Measurements from ENCODE around the gene GOLGA1. TPM values are rescaled to one million over a fixed set of nuclear protein-coding genes. Genes with fewer than 3 reads are reported as not detected.

GOLGA1 gene
- polyA plus RNA-seq, 1 donor (not counting 4 experiments of a cell fraction or from before 2014, with no cell fraction given) = 7.4 TPM

GRCh38 chr9:124932333-124932732, 8.6 kb downstream of the GOLGA1 start:
- Histone ChIP-seq H3K27me3 (ENCODE audit: control insufficient read depth, extremely low read depth, insufficient read depth, low read length) (no peaks in the 10 kb centered on the region), H3K36me3 (ENCODE audit: control insufficient read depth in 2 of 2, extremely low read depth in 1 of 2, insufficient read depth in 2 of 2, low read length in 2 of 2) (peaks cover 0 to 5% of the 10 kb centered on the region in 2 experiments), H3K4me2 (ENCODE audit: control insufficient read depth, extremely low read depth, insufficient read depth, low read depth, low read length) (no peak overlapping the region), H4K20me1 (ENCODE audit: control insufficient read depth, extremely low read depth, insufficient read depth, low read length) (no peaks in the 10 kb centered on the region), H3K9ac (ENCODE audit: control insufficient read depth, extremely low read depth, insufficient read depth, low read length) (no peak overlapping the region), H2AFZ (ENCODE audit: control insufficient read depth, low read length) (no peak overlapping the region), H3K4me3 (ENCODE audit: control insufficient read depth in 2 of 3, extremely low read depth in 1 of 3, insufficient read depth in 2 of 3, low read depth in 1 of 3, low read length in 3 of 3) (no peak overlapping the region), H3K79me2 (ENCODE audit: control insufficient read depth, insufficient read depth, low read length) (no peaks in the 10 kb centered on the region), H3K9me3 (ENCODE audit: control insufficient read depth, low read depth, low read length) (no peaks in the 10 kb centered on the region), H3K9me1 (ENCODE audit: control insufficient read depth, extremely low read depth, insufficient read depth, low read length) (no peaks in the 10 kb centered on the region), H3K4me1 (ENCODE audit: control insufficient read depth, extremely low read depth, insufficient read depth, low read length) (no peaks in the 10 kb centered on the region), H3K27ac (ENCODE audit: control insufficient read depth, insufficient read depth, low read length) (no peak overlapping the region)
- dilution Hi-C loops (cut with MboI; ENCODE audit: extremely low pct_ligation_motif_present, low sequenced_read_pairs) = no loop called here
- no peak for TF ChIP-seq EZH2 (IDR thresholded peaks at IDR 0.05; ENCODE audit: low read length)
- TF ChIP-seq, protein P1, sequence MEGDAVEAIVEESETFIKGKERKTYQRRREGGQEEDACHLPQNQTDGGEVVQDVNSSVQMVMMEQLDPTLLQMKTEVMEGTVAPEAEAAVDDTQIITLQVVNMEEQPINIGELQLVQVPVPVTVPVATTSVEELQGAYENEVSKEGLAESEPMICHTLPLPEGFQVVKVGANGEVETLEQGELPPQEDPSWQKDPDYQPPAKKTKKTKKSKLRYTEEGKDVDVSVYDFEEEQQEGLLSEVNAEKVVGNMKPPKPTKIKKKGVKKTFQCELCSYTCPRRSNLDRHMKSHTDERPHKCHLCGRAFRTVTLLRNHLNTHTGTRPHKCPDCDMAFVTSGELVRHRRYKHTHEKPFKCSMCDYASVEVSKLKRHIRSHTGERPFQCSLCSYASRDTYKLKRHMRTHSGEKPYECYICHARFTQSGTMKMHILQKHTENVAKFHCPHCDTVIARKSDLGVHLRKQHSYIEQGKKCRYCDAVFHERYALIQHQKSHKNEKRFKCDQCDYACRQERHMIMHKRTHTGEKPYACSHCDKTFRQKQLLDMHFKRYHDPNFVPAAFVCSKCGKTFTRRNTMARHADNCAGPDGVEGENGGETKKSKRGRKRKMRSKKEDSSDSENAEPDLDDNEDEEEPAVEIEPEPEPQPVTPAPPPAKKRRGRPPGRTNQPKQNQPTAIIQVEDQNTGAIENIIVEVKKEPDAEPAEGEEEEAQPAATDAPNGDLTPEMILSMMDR (optimal IDR thresholded peaks at IDR 0.05 in 1 of 3, IDR thresholded peaks at IDR 0.05 in 1 of 3, conservative IDR thresholded peaks at IDR 0.05 in 1 of 3; ENCODE audit: extremely low read depth in 1 of 3, insufficient read depth in 2 of 3, low read length in 3 of 3) = no peak
- FAIRE-seq (no peak), DNase-seq (ENCODE audit: low read depth, low spot score) (no peak)

GRCh38 chr9:124929464-124929863, 11.4 kb downstream of the GOLGA1 start:
- dilution Hi-C loops (cut with MboI; ENCODE audit: extremely low pct_ligation_motif_present, low sequenced_read_pairs) = no loop called here
- Histone ChIP-seq H3K9ac (ENCODE audit: control insufficient read depth, extremely low read depth, insufficient read depth, low read length) (no peak overlapping the region), H3K27me3 (ENCODE audit: control insufficient read depth, extremely low read depth, insufficient read depth, low read length) (no peaks in the 10 kb centered on the region), H3K79me2 (ENCODE audit: control insufficient read depth, insufficient read depth, low read length) (no peaks in the 10 kb centered on the region), H3K4me3 (ENCODE audit: control insufficient read depth in 2 of 3, extremely low read depth in 1 of 3, insufficient read depth in 2 of 3, low read depth in 1 of 3, low read length in 3 of 3) (no peak overlapping the region), H3K36me3 (ENCODE audit: control insufficient read depth in 2 of 2, extremely low read depth in 1 of 2, insufficient read depth in 2 of 2, low read length in 2 of 2) (peaks cover 4 to 6% of the 10 kb centered on the region in 2 experiments), H3K27ac (ENCODE audit: control insufficient read depth, insufficient read depth, low read length) (no peak overlapping the region), H3K9me1 (ENCODE audit: control insufficient read depth, extremely low read depth, insufficient read depth, low read length) (no peaks in the 10 kb centered on the region), H3K4me2 (ENCODE audit: control insufficient read depth, extremely low read depth, insufficient read depth, low read depth, low read length) (no peak overlapping the region), H2AFZ (ENCODE audit: control insufficient read depth, low read length) (no peak overlapping the region), H4K20me1 (ENCODE audit: control insufficient read depth, extremely low read depth, insufficient read depth, low read length) (no peaks in the 10 kb centered on the region), H3K4me1 (ENCODE audit: control insufficient read depth, extremely low read depth, insufficient read depth, low read length) (no peaks in the 10 kb centered on the region), H3K9me3 (ENCODE audit: control insufficient read depth, low read depth, low read length) (no peaks in the 10 kb centered on the region)
- TF ChIP-seq, protein P1 (optimal IDR thresholded peaks at IDR 0.05 in 1 of 3, IDR thresholded peaks at IDR 0.05 in 1 of 3, conservative IDR thresholded peaks at IDR 0.05 in 1 of 3; ENCODE audit: extremely low read depth in 1 of 3, insufficient read depth in 2 of 3, low read length in 3 of 3) = no peak
- TF ChIP-seq EZH2 (IDR thresholded peaks at IDR 0.05; ENCODE audit: low read length) = no peak
- FAIRE-seq (no peak), DNase-seq (ENCODE audit: low read depth, low spot score) (no peak)
